ENCODE measurements around the gene HOXD13.

HOXD13 gene

GRCh38 chr2:176095421-176095820 lies 2.9 kb downstream of the HOXD13 start:
- no peak for DNase-seq (ENCODE audit: low read depth)

- DNase-seq (ENCODE audit: low read depth), result no peak
Observed at GRCh38 chr2:176096243-176096985, 3.9 kb downstream of the HOXD13 start.

GRCh38 chr2:176096986-176097819 lies 4.7 kb downstream of the HOXD13 start:
- peak; percentile 21 for DNase-seq (ENCODE audit: low read depth)

GRCh38 chr2:176097820-176098365 lies 5.4 kb downstream of the HOXD13 start:
- DNase-seq (ENCODE audit: low read depth), result no peak

- DNase-seq (ENCODE audit: low read depth), result no peak
Observed at GRCh38 chr2:176098366-176099158, 6.0 kb downstream of the HOXD13 start.

- DNase-seq (ENCODE audit: low read depth), result no peak
Observed at GRCh38 chr2:176099159-176099727, 6.7 kb downstream of the HOXD13 start.

GRCh38 chr2:176099728-176100546 lies 7.4 kb downstream of the HOXD13 start, which contains the start of gene HOXD12:
Gene HOXD12 (plus strand): TSS chr2:176099795. CDS start chr2:176099802, 7 bp downstream.
- no peak for DNase-seq (ENCODE audit: low read depth)

GRCh38 chr2:176100547-176101140 lies 8.1 kb downstream of the HOXD13 start:
- no peak for DNase-seq (ENCODE audit: low read depth)

- no peak for DNase-seq (ENCODE audit: low read depth)
Observed at GRCh38 chr2:176101216-176101830, 8.8 kb downstream of the HOXD13 start.

- DNase-seq (ENCODE audit: low read depth), result no peak
Observed at GRCh38 chr2:176101842-176102241, 9.3 kb downstream of the HOXD13 start.

GRCh38 chr2:176102309-176102866 lies 9.9 kb downstream of the HOXD13 start:
- DNase-seq (ENCODE audit: low read depth), result no peak

GRCh38 chr2:176103194-176103593 lies 10.7 kb downstream of the HOXD13 start:
- no peak for DNase-seq (ENCODE audit: low read depth)

- DNase-seq (ENCODE audit: low read depth), result no peak
Observed at GRCh38 chr2:176103742-176104315, 11.3 kb downstream of the HOXD13 start.

- DNase-seq (ENCODE audit: low read depth), result no peak
Observed at GRCh38 chr2:176104316-176105077, 12.0 kb downstream of the HOXD13 start.

- DNase-seq (ENCODE audit: low read depth), result no peak
Observed at GRCh38 chr2:176105078-176105729, 12.7 kb downstream of the HOXD13 start.

GRCh38 chr2:176105730-176106580 lies 13.4 kb downstream of the HOXD13 start:
- no peak for DNase-seq (ENCODE audit: low read depth)
